Activated CD4-positive, alpha-beta T cell treated with anti-CD3 and anti-CD28 coated beads for 1 hour (primary cell): Measurements from ENCODE around the gene MUC2.
A peak's percentile ranks its signal among the peaks of the same experiment; 100 is the strongest.

Source experiments
- DNase-seq: peaks from one replicate; pipeline ENCODE4 v3.0.0-alpha.2; 2020

Gene MUC2

DNA sequence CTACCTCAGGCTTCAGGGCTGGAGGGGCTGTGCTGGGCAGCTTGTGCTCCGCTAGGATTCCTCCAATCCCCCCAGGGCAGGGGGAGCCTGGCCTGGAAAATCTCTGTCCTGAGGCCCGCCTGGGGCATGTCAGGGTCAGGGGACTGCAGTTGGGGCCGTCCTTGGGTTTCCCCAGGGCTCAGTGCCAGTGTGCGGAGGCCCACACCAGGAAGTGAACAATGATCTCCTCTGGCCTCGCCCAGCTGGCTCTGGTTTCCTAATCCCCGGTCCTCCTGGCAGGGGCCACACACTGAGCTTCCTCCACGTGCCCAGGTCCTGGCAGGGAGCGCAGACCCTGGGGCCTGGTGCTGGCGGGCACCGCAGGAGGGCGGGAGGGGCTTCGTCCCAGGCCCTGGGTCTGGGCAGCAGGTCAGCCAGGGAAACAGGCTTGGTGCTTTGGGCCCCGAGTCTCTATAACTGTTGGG is 1.4 kb upstream of the MUC2 start:
- peak; percentile 4 for DNase-seq

DNA sequence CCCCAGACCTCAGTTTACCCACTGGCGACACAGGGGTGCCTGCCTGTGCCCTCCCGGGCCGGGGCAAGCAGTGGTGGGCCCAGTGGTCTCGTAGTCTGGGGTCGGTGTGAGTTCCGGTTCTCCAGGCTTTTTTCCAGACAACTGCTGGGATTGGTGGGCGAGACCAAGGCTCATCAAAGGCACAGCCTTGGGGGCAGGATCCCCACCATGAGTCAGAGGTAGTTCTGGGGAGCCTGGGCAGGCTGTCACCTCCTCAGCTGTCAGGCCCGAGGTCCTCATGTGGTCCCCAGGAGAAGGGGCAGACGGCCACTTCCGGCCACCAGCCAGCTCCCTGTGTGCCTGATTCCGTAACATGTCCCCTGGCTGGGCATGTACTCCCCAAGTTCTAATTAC is 827 bp upstream of the MUC2 start:
- DNase-seq: peak; percentile 2

DNA sequence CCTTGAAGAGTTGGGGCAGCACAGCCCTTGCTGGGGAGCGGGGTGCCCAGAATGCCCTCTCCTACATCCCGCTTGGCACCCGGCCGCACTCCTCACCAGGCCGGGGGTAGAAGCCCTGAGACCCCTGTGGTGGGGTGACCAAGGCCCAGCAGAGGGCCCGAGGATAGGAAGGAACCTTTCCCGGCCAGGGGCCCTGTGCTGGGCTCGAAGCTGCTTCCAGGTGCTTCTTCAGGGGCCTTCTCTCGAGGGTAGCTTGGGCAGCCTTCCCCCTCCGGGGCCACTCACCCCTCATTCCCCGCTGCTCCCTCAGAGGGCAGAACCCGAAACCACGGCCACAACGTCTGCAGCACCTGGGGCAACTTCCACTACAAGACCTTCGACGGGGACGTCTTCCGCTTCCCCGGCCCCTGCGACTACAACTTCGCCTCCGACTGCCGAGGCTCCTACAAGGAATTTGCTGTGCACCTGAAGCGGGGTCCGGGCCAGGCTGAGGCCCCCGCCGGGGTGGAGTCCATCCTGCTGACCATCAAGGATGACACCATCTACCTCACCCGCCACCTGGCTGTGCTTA is 752 bp downstream of the MUC2 start:
- peak; percentile 4 for DNase-seq

- DNase-seq: no peak
Observed at GRCh38 chr11:1076061-1076665, 1.5 kb downstream of the MUC2 start.

DNA sequence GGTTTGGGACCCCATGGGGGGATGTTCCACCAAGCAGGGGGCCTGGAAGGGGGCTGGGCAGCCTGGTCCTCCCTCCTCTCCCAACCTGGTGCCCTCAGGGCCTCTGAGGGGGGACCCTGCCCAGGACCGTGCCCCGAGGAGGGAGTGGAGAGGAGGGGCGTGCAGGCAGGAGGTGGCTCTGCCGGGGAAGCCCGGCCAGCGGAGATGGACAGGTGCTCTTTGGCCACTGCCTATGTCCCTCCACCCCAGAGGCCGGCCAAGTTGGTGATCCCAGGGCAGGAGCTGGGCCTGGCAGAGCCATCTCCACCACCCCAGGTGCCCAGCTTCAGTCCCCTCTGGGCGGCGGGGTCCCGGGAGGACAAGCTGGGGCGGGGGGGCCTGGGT is 2.4 kb downstream of the MUC2 start:
- peak; percentile 4 for DNase-seq

DNA sequence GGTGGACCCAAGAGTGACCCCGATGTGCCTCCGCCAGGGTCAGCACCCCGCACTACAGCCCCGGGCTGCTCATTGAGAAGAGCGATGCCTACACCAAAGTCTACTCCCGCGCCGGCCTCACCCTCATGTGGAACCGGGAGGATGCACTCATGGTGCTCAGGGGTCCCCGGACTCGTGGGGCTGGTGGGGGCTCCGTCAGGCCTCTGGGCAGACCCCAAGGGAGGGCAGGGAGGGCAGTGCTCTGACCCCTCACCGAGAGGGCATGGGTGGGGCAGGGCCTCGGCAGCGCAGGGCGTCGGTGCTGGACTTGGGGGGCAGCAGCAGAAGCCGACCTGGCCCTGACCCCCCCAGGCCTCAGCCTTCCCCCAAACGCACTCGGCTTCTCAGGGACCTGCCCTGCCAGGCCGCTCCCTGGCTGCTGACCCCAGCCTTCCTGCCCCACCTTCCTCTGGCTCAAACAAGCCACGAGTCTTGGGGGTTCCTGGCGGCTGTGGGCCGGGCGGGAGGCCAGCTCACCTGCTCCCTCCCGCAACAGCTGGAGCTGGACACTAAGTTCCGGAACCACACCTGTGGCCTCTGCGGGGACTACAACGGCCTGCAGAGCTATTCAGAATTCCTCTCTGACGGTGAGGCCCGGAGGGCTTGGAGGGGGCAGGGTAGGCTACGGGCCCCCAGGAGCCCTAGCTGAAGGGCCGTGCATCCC is 2.9 kb downstream of the MUC2 start:
- peak; percentile 6 for DNase-seq

- DNase-seq: peak; percentile 7
Observed at GRCh38 chr11:1078191-1078601, 3.5 kb downstream of the MUC2 start.

DNA sequence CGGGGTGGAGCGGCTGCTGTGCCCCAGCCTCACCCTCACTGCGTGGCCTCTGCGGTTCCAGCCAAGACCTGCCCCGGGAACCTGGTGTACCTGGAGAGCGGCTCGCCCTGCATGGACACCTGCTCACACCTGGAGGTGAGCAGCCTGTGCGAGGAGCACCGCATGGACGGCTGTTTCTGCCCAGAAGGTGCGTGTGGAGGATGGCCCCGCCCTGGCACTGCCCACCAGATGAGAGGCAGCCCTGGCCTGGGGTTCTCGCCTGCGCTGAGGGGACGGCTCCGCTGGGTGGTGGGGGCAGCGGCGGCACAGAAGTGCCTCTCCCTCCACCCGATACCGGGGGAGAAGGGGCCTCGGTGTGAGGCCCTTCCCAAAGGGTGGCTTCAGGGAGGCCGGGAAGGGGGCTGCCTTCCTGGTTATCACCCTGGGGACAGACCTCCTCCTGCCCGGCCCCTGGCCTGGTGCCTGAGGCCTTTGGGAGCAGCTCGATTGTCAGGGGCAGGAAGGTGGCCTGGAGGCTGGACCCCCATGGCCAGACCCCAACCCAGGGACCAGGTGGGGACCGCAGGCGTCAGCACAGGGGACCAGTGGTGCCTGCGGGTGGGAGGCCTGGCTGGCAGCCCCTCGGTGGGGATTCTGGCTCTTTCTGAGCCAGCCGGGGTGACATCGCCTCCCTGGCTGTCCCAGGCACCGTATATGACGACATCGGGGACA is 7.1 kb downstream of the MUC2 start:
- DNase-seq: peak; percentile 3

DNA sequence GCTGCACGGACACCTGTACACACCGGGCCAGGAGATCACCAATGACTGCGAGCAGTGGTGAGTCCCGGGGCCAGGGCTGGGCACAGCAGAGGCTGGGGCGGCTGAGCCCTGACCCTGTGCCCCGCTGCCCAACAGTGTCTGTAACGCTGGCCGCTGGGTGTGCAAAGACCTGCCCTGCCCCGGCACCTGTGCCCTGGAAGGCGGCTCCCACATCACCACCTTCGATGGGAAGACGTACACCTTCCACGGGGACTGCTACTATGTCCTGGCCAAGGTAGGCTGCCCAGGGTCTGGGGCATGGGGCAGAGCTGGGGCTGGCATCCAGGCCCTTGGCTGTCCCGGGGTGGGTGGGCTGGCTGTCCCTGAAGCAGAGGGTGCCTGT is 7.7 kb downstream of the MUC2 start:
- DNase-seq: peak; percentile 2

GRCh38 chr11:1082728-1083620 is 8.3 kb downstream of the MUC2 start:
- peak; percentile 4 for DNase-seq

- DNase-seq: no peak
Observed at GRCh38 chr11:1083621-1084551, 9.2 kb downstream of the MUC2 start.

GRCh38 chr11:1084561-1085439 is 10.1 kb downstream of the MUC2 start:
- no peak for DNase-seq

- no peak for DNase-seq
Observed at GRCh38 chr11:1085440-1086170, 10.9 kb downstream of the MUC2 start.

- no peak for DNase-seq
Observed at GRCh38 chr11:1086171-1087102, 11.8 kb downstream of the MUC2 start.

GRCh38 chr11:1087279-1087960 is 12.7 kb downstream of the MUC2 start:
- no peak for DNase-seq

DNA sequence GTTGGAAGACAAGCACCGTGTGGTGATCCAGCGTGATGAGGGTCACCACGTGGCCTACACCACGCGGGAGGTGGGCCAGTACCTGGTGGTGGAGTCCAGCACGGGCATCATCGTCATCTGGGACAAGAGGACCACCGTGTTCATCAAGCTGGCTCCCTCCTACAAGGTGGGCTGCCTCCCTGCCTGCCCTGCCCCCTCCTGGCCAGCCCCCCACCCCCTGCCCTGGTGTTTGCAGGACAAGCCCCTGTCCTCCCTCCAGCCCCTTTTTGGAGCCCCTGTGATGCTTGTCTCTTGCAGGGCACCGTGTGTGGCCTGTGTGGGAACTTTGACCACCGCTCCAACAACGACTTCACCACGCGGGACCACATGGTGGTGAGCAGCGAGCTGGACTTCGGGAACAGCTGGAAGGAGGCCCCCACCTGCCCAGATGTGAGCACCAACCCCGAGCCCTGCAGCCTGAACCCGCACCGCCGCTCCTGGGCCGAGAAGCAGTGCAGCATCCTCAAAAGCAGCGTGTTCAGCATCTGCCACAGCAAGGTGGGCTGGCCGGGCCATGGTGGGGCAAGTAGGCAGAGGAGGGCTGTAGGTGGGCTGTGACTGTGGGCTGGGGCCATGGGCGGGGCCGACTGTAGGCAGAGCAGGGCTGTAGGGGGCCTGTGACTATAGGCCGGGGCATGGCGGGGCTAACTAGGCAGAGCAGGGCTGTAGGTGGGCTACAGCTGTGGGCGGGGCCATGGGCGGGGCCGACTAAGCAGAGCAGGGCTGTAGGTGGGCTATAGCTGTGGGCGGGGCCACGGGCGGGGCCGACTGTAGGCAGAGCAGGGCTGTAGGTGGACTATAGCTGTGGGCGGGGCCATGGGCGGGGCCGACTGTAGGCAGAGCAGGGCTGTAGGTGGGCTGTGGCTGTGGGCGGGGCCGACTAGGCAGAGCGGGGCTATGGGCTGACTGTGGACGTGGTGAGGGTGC is 13.6 kb downstream of the MUC2 start:
- no peak for DNase-seq
